ENCODE results near the gene VGLL4.
"Not testable (repeated sequence)": the region's sequence is repeated elsewhere in the genome, so short reads cannot be mapped to it uniquely, and the experiment has no call there.

VGLL4 gene

DNA sequence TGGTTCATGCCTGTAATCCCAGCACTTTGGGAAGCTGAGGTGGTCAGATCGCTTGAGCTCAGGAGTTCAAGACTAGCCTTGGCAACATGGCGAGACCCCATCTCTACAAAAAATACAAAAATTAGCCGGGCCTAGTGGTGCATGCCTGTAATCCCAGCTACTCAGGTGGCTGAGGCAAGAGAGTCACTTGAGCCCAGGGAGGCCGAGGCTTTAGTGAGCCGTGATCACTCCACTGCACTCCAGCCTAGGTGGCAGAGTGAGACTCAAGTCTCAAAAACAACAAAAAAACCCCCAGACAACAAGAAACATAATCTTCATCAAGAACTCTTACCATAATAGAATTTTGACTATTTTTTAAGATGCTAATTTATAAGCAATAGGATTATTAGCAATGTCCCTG is 117.6 kb downstream of the VGLL4 start:
- not testable (repeated sequence) for DNase-seq

DNA sequence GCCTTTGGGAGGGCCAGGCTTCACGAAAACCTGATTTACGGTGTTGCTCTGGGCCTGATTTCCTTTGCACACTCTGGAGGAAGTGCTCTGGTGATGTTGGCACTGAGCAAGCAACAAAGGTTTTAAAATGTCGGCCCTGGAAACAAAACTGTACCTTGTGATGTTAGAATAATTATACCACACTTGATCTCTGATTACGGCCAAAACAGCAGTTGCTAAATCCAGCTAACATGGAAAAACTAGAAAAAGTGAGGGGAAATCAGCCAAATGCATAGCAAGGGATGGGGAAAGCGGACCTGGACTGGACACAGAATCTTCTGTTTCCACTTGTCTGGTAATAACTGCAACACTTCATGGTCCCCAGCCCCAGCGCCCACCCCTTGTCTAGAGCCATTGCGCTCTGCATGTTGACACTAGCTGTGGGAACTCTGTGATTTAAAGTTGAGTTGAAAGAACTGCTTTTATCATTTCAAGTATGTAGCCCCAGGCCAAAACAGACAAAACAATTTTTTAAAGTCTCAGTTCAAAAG is 120.1 kb downstream of the VGLL4 start:
- DNase-seq: no peak

DNA sequence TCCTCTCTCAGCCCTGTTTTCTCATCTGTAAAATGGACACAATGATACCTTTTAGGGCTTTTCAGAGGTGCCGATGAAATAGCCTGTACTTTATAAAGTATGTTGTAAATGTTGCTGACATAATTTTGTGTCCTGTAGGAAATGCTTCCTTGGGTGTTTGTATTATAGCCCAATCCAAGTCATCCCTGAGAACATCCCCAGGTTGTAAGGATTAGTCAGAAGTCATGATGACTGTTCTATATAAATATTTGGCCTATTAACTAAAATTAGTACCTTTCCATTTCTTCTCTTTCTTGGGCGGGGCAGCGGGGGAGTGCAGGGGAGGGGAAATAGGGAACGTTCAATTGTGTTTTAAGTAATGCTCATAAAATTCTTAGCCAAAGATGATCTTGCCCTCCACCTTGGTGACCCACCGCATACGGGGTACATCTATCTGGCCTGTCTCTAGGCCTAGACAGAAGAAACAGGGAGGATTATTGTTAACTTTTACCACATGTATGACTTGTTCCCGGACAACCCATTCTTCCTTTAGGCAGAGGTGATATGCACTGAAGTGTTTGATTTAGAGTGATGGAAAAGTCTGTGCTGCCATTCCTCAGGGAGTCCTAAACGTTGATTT is 120.7 kb downstream of the VGLL4 start:
- no peak for DNase-seq

DNA sequence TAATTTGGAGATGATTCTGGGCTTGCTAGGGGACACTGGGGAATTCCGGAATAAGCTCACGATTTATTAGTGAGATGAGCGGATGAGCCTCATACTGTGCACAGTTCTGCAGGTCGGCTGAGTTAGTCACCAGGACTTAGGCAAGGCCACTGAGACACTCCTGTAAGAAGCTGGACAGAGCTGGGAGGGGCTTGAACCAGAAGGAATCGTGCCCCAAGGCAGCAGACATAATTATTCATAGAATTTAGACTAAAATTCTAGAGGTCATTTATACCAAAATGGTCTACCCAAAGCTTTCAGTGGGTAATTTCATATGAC is 121.4 kb downstream of the VGLL4 start:
- DNase-seq: no peak

DNA sequence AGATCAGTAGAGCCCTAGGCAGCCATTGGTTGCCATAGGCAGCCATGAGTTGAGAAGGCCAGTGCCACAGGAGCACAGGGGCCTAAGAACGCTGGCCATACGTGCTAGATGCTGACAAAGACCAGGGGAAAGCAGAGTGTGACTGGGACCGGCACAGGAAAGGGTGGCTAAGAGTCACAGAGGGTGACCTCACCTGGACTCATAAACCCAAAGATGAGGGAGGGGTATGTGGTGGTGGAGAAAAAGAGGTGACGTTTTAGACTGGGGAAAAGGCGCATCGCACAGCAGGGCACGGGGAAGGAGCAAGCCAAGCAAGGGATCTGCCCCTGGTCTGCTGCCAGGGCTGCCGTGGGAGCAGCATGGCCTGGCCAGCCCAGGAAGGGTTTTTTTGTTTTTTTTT is 122.5 kb downstream of the VGLL4 start:
- DNase-seq: no peak

DNA sequence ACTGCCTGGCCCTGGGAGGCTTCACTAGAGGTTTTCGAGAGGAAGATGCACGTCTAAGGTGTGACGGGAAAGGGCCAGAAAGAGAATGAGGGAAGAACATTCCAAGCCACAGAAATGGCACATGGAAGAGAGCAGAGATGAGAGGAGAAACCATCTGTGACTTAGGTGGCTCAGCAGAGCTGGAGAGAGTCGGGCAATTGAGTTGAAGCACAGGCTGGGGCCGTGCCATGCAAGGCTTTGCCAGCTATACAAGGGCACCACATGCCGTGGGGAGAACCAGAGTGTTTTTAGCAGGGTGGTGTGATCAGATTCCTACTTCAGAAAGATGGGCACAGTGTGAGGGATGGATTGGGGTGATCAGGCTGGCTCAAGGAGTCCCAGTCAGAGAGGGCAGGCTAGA is 126.1 kb downstream of the VGLL4 start:
- no peak for DNase-seq

DNA sequence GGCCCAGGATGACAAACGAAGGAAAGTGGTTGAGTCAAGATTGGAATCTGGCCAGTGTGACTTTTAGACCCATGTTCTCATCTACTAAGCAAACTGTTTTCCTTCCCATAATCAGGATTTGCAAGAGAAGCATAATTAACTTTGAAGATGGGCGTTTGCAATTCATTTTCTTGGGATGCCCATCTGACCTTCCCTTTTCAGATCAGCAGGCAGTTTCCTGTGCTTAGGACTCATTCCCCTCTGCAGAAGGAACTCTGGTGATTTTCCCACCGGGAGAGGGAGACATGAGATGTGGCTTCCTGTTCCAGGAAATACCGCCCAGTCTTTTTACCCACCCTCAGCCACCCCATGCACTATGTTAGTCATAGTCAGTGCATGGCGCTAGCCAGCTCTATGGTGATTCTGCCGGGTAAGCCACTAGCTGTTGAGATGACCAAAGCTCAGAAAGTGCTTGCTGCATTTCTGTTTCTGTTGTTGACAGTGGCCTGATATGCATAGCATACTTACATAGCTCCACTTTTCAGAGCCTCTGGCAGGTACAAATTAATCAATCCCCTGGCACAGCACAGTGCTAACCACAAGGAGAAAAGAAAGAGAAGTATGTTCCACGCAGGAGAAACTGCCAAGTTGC is 129.4 kb downstream of the VGLL4 start:
- DNase-seq: peak; percentile 60 to 78

DNA sequence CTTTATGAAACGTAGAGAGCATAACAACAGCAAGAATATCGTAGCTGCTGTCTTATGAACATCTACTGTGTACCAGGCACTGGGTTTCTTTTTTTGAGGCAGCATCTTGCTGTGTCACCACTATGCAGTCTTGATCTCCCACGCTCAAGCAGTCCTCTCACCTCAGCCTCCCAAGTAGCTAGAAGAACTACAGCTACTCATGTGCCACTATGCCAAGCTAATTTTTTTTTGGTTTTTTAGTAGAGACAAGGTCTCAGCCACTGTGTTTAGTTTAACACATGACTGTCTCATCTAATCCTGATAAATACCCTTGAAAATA is 129.9 kb downstream of the VGLL4 start:
- no peak for DNase-seq

DNA sequence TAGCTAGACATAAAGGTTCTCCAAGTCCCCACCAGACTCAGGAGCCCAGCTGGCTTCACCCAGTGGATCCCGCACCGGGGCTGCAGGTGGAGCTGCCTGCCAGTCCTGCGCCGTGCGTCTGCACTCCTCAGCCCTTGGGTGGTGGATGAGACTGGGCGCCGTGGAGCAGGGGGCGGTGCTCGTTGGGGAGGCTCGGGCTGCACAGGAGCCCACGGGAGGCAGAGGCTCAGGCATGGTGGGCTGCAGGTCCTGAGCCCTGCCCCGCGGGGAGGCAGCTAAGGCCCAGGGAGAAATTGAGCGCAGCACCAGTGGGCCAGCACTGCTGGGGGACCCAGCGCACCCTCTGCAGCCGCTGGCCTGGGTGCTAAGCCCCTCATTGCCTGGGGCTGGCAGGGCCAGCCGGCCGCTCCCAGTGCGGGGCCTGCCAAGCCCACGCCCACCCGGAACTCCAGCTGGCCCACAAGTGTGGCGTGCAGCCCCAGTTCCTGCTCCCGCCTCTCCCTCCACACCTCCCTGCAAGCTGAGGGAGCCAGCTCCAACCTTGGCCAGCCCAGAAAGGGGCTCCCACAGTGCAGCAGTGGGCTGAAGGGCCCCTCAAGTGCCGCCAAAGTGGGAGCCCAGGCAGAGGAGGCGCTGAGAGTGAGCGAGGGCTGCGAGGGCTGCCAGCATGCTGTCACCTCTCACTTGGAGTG is 130.4 kb downstream of the VGLL4 start:
- not testable (repeated sequence) for DNase-seq

DNA sequence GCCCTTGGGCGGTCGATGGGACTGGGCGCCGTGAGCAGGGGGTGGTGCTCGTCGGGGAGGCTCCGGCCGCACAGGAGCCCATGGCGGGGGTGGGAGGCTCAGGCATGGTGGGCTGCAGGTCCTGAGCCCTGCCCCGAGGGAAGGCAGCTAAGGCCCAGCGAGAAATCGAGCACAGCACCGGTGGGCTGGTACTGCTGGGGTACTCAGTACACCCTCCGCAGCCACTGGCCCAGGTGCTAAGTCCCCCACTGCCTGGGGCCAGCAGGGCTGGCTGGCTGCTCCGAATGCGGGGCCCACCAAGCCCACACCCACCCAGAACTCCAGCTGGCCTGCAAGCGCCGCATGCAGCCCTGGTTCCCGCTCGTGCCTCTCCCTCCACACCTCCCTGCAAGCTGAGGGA is 132.1 kb downstream of the VGLL4 start:
- DNase-seq: not testable (repeated sequence)

DNA sequence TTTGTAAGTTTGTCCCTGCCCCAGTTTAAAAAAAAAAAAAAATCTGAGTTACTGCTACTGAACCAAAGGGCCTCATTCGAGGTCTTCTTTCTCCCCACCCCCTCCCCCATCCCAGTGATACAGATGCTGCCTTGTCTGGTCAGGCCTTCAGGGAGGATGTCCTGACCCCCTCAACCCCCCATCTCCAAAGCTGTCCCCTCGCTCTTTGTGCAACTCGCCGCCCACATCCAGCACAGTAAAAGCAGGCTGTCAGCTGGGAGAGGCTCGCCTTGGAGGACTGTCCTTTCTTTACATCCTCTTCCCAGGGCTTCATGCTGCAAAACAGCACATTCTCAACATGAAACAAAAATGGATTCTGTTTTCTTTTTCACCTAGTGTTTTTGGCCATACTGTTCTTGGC is 133.4 kb downstream of the VGLL4 start:
- DNase-seq: no peak

DNA sequence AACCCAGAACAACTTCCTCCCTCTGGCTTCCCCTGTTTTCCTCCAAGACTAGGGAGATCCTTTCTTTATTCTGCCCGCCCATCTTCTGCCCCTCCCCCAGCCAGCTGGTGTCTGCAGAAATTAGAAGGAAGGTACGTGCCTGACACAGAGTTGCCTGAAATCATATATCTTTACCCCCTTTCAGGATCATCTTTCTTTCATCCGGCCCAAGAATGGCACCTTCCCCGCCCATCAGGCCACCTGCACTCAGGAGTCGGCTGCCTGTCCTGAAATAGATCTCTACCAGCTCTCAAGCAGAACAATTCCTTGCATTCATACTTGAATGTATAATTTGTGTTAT is 133.7 kb downstream of the VGLL4 start:
- no peak for DNase-seq

DNA sequence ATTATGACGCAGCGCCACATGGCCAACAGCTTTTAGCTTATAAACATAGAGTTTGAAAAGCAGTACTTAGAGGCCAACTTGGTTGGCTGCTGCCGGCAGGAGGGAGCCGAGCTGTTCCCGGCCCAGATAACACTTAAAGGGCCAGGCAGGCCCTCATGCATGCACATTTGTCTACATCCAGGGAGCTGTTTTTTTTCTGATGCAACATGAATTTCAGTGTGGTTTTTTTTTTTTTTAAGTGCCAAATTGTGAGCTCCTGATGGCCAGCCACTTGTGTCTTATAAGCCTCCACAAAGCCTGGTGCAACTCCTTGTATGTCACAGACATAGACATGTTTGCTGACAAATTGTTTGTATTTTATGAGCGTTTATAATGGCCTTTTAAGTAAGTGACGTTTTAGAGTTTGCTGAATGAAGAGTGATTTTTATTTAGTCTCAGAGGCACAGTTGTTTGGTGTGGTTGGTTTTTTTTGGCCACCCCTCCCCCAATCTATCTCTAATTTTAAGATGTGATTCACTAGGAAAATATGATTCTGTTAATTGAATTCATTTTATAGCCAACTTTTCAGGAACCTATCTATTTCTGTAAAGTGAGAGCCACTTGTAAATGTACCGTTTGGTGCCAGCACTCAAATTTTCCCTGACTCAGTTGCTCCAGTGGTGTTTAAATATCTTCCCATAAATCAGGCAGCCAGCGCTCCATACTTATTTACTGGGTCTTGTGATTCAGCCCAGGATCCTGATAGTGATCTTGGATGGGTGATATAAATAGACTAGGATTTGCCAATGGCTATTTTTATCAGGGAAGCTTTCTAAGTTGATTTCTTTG is 134.3 kb downstream of the VGLL4 start:
- DNase-seq: no peak

DNA sequence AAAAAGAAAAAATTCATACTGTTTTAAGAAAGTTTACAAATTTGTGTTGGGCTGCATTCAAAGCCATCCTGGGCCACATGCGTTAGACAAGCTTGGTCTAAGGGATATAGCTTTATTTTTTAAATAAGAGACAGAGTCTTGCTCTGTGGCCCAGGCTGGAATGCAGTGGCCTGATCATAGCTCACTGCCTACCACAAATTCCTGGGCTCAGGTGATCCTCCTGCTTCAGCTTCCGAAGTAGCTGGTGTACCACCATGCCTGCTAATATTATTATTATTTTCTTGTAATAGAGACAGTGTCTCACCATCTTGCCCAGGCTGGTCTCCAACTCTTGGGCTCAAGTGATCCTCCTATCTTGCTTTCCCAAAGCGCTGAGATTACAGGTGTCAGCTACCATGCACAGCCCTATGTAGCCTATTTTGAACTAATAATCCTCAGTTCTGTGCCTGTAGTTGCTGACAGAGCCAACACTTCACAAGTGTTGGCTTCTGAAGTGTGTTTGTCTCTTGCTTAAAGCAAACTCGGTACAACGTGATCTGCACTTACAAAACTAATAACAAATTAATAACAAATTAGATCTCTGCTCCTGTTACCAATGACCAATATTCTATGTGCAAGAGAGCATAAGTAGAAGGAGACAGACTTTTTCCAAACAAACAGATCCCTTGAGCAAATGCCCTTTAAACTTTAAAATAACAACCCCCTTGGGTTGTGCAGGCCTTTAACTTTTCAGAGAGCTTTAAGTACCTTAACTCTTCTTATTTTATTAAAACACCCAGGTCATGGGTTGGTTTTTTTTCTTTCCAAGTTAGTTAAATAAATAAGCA is 135.2 kb downstream of the VGLL4 start:
- no peak for DNase-seq

DNA sequence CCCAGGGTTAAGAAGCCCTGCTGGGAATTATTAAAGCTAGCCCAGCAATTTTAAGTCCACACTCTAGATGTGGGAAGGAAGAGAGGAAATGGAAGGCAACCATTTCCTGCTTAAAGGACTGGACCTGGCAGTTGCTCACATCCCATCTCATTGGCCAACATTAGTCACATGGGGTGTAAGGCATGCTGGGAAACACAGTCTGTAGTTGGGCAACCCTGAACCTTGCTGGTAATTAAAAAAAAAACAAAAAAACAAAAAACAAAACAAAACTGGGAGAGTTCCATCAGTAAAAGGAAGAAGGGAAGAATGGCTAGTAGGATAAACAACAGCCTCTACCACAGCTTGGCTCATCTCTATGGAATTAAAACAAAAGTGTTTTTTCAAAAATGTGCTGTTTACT is 136.0 kb downstream of the VGLL4 start:
- DNase-seq: peak in 1 of 2 donors; percentile 13

Measured in inflammatory macrophage (primary cell).